Glomerular visceral epithelial cell (primary cell): ENCODE measurements around the gene BORCS8.
"Not testable (repeated sequence)": the region's sequence is repeated elsewhere in the genome, so short reads cannot be mapped to it uniquely, and the experiment has no call there.

Source experiments
- DNase-seq: peaks from one replicate; pipeline ENCODE4 v3.0.0-alpha.2; 2016; ENCODE audit errors: extremely low spot score

BORCS8 gene

DNA sequence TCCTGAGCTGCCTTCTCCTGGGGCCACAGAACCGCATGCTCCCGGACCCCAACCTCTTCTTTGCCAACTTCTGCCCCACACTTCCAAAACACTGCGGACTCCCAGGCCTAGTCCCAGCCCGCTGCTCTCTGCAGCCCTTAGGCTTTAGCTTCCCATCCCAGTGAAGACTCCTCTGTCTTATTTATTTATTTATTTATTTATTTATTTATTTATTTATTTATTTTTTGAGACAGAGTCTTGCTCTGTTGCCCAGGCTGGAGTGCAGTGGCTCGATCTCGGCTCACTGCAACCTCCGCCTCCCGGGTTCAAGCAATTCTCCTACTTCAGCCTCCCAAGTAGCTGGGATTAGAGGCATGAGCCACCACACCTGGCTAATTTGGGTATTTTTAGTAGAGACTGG lies 43.4 kb downstream of the BORCS8 start:
- not testable (repeated sequence) for DNase-seq

DNA sequence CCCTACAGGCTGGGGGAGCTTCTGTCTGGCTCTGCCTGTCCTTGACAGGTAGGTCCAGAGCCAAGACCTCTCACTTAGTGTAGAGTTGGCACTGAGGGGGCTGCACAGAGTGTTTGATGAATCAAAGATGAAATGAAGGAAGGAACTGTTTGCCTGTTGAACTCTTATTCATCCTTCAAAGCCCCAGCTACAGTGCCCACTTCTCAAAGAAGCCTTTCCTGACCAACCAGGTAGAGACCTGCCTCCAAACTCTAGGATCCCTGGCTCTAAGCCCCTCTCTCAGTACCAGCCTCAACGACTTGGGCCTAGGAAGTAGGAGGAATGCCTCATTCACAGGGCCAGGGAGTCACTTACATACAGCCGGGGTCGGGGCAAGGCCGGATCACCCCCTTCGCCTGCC lies 44.6 kb downstream of the BORCS8 start:
- no peak for DNase-seq

DNA sequence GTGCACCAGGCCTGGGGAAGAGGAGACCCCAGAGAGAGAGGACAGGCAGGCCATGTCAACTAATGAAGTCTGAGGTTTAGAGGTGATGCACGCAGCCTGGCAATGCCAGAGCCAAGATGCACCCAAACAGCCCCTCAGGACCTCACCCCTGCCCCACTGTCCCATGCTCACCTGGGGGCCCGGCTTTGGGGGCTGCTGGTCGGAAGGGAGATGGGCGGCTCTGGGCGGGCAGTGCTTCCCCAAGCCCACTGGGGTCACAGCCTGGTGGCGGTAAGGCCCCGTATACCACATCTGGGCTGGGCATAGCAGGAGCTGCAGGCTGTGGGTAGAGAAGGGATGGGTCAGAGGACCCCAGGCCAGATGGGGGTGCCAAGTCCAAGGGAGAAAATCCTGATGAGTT lies 45.1 kb downstream of the BORCS8 start:
- DNase-seq, result no peak

DNA sequence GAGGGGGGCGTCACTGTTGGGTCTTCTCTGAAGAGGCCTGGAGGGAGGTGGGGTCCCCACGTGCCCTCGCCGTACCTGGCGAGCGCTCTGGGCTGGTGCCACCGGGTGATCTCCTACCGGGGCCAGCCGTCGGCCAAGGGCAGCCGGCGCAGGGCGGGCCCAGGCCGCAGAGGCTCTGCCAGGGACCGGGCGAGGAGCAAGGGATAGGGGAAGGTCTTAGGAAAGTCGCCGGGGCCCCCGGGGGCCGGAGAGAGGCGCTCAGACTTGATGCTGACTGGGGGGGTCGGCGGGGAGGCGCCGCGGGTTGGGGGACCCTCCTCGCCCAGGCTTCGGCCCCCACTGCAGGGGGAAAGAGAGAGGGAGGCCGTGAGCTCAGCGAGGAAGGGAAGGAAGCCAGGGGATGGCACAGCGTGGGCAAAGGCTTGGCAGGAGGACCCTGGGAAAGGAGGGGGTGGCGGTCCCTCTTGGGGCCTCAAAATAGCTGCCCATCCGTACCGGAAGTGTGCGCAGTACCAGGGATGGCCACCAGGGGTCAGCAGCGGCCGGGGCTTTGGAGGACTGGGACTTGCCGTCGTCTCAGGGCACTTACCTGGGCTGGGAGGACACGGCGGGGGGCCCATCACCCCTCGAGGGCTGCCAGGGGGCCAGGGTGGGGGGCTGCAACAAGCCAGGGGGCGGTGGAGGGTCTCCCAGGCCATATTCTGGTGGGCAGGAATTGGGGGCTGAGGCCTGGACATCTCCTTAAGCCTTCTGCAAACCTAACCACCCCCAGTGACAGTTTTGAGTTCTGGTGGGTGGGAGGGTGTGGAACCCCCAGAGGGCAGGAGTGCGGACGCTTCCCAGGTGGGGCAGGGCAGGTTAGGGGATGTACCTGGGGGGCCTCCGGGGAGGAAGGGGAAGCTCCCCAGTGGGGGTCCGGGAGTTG lies 46.0 kb downstream of the BORCS8 start:
- peak; percentile 72 for DNase-seq

DNA sequence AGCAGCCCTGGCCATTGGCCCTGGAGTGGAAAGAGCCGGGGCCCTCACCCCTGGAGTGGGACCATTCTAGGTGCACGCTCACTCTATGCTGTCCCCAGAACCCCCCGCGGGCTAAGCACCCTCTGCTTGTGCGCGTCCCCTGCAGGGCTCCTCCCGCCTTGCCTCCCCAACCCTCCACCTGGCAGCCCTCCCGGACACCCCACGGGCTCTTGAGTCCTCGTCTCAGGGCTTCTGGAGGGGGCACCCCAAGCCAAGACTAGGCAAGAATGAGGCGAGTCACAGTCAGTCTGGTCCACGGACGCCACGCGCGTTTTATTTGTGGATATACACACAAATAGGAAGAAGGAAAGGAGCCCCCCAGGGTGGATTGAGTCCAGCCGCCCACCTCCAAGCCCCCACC lies 46.7 kb downstream of the BORCS8 start:
- no peak for DNase-seq

DNA sequence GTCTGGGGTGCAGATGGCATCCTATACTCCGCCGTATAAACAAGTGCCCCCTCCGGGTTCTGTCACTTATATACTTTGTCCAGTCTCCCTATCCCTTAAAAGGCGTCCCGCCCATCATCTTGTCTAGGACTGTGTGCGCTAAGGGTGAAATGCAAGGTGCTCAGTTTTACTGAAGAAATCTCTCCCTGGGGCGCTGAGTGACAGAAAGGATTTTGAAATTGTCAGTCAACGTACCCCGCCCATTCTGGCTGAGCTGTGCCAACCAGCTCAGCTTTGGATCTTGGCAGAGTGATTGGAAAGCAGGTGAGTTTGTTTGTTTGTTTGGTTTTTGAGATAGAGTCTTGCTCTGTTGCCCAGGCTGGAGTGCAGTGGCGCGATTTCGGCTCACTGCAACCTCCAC lies 49.6 kb downstream of the BORCS8 start:
- no peak for DNase-seq

DNA sequence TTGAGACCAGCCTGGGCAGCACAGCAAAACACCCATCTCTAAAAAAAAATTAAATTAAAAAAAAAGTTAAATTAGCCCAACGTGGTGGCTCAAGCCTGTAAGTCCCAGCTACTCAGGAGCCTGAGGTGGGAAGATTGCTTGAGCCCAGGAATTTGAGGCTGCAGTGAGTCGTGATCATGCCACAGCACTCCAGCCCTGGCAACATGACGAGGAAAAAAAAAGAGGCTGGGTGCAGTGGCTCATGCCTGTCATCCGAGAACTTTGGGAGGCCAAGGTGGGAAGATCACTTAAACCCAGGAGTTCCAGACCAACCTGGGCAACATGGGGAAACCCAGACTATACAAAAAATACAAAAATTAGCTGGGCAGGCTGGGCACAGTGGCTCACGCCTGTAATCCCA lies 51.5 kb downstream of the BORCS8 start:
- no peak for DNase-seq

DNA sequence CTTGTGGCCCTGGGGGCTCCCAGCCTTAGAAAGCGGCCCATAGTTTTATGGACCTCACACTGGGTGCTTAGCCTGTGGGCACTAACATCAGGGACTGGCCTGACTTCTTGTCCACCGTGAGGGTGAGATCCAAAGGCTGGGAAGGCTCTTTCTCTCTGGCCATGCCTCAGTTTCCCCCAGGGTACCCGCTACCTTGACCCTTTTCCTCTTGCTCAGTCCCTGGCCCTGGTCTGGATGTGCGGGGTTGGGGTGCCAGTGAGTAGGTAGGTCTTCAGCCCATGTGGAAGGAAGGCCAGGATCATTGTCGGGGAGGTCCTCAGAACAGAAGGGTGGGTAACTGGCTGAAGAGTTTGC lies 52.1 kb downstream of the BORCS8 start:
- no peak for DNase-seq

DNA sequence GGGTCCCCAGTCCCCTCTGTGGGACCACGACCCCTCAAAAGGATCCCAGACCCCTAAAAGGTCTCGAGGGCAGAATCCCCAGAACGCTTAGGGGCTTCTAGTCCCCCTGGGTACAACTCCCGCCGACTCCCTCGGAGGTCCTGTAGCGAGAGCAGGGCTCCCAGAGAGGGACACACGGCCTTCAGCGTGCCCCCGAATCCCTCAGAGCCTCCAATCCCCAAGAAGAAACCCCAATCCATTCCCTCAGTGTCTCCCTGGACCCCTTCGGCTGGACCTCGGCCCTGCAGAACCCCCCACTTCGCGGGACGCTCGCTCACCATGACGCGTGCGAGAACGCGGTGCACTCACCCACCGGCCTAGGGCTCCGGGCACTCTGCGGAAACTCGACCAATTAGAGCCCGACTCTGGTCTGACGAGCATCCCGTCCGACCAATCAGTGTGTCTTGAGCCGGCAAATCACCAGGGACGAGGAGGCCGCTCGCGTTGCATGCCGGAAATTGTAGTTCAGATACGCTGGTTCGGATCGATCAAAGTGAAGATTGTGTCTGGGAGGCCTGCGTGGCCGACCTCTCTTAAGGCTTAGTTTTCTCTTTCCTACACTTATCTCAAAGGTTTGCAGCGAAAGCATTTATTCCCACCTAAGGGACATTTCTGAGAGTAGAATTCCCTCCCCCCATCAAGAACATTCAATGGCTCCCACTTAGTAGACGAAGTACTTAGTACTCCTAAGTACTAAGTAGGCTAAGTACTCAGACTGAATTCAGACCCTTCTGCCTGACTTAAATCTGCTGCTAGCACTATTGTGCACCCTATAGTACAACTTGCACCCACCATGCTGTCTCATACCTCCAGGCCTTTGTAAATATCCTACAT lies 53.6 kb downstream of the BORCS8 start, which contains the start of gene TMEM161A:
Gene TMEM161A, minus strand, starts transcription at position 370 of the 873 bp plus-strand sequence. Its CDS starts 50 bp downstream, at position 320.
- peak; percentile 98 for DNase-seq

DNA sequence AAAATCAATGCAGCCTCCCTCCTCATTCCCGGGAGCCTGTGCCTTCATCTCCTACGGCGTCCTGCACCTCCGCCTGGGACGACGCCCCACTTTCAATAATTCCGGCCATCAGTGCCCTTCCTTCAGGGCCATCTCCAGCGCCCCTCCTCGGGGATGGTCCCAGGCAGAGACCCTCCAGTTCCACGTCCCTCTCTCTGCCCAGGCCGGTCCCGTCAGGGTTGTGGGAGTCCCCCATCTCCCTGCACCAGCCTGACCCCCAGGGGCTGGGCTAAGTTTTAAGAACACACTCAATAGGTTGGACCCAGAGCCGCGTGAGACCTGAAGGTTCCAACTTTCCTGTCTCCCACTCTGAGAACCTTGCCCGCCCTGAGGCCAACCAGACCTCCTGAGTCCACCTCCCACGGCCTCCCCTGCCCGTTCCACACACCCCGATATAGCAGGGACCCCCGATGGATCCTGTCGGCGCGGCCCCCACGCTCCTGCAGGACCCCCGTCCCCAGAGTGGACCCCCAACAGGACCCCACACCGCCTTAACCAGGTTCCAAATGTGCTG lies 54.3 kb downstream of the BORCS8 start:
- DNase-seq, result no peak

DNA sequence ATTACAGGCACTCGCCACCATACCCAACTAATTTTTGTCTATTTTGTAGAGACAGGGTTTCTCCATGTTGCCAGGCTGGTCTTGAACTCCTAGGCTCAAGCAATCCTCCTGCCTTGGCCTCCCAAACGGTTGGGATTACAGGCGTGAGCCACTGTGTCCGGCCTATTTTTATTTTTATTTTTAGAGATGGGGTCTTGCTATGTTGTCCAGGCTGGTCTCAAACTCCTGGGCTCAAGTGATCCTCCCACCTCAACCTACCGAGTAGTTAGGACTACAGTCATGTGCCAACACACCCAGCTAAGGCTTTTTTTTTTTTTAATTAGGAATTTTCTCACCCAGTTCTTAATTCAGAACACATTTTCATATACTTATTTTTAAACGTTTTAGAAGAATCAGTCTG lies 56.2 kb downstream of the BORCS8 start:
- not testable (repeated sequence) for DNase-seq

DNA sequence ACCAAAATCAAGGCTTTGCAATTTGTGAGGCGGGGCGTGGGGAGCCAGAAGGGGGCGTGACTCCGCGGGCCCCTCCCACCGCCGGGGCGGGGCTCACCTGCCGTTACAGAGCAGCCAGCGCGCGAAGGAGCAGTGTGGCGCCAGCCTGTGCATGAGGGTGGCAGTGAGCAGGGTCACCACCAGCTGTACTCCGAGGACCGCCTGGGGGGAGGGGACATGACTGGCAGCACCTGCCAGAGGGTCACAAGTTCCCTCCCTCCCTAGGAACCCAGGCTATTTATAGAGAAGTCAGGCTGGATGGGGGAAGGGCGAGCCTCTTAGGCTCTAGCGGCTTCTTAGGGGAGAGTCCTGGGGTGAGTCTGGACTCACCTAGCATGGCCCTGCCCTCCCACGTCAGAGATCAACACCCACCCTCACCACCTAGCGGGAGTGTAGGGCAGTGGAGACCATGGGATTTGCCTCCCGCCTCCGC lies 57.2 kb downstream of the BORCS8 start:
- DNase-seq, result no peak

DNA sequence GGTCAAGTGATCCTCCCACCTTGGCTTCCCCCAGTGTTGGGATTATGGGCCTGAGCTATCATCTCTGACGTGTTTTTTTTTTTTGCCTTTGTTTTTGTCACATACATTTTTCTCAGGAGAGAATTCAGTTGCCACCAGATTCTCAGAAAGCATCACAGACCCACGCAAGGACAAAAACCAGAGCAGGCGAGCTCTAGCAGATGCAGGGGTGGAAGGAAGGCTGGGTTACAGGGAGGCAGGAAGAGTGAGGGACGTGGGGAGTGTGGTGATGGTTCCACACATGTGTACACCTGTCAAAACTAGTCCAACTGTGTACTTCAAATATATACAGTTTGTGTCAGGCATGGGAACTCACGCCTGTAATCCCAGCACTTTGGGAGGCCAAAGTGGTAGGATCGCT lies 58.0 kb downstream of the BORCS8 start:
- no peak for DNase-seq

DNA sequence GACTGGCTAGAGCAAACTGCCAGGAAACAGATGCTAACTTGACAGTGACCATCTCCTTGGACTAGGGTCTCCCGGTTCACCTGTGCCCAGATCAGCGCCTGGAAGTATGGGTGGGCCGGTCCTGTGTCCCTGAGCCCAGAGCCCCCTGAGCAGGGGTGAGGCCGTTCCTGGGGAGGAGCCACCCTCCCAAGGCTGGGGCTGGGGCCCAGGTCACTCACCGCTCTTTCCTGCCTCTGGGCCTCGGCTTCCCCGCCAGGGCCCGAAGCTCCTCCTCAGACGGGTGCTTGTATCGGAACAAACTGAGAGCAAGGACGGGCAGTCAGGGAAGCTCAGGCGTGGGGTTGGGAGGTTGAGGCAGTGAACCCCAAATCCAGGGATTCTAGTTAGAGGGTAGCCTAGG lies 59.0 kb downstream of the BORCS8 start:
- no peak for DNase-seq

DNA sequence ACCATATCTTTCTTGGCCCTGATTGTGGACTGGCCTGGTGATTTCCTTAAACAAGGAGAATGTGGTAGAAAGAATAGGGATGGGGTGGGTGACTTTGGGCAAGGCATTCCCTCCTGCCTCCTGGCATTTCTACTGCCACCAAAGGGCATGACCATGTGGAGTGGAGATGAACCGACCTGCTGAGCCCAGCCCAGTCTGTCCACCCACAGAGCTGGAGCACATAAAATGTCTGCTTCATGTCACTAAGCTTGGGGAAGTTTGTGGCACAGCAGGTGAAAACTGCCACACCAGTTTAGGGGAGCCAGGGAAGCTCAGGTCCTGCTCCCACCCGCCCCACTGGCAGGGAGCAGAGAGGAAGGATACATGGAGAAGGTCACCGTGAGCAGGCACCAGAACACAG lies 60.0 kb downstream of the BORCS8 start:
- no peak for DNase-seq
